ENCODE measurements around the gene LY86. TPM values are rescaled to one million over a fixed set of nuclear protein-coding genes. Genes with fewer than 3 reads are reported as not detected.
A peak's percentile ranks its signal among the peaks of the same experiment; 100 is the strongest.

LY86 gene
- total and polyA plus RNA-seq, 9 of the 15 experiments (the other 6 are each of a cell fraction or from before 2014, with no cell fraction given): 0.08 to 0.20 TPM; not detected in 7

- TF ChIP-seq E4F1 (CRISPR knock-in tag; IDR thresholded peaks at IDR 0.05; ENCODE audit: borderline replicate concordance) (no peak; the same call in none of the 2 replicates), NCOA1 (IDR thresholded peaks at IDR 0.05; ENCODE audit: low read depth) (no peak), EZH2 (IDR thresholded peaks at IDR 0.05; ENCODE audit: borderline replicate concordance, low read depth, low read length) (no peak), HEY1 (CRISPR knock-in tag; IDR thresholded peaks at IDR 0.05; ENCODE audit: borderline replicate concordance) (no peak), PCBP2 (IDR thresholded peaks at IDR 0.05; ENCODE audit: low read depth, low read length, poor library complexity, severe bottlenecking) (no peak), E2F6 (IDR thresholded peaks at IDR 0.05; ENCODE audit: borderline replicate concordance in 1 of 2, extremely low read depth in 1 of 2, insufficient read depth in 1 of 2, insufficient read length in 1 of 2, low read depth in 1 of 2, low read length in 1 of 2, poor library complexity in 1 of 2, severe bottlenecking in 1 of 2) (no peak), ZBTB33 (CRISPR knock-in tag; IDR thresholded peaks at IDR 0.05) (no peak), USF2 (CRISPR knock-in tag; IDR thresholded peaks at IDR 0.05) (no peak), ZNF407 (IDR thresholded peaks at IDR 0.05; ENCODE audit: low read depth) (no peak), ZNF217 (CRISPR knock-in tag; IDR thresholded peaks at IDR 0.05) (no peak), ZNF766 (CRISPR knock-in tag; conservative IDR thresholded peaks at IDR 0.05) (peak; percentile 95)
Measured at GRCh38 chr6:6591778-6592465, 3.4 kb downstream of the LY86 start (continued).
